Endothelial cell of umbilical vein (primary cell): Measurements from ENCODE around the gene SLC38A8.

Experiments used
- EZH2 ChIP-seq: IDR thresholded peaks from 2 replicates; pipeline ENCODE4 v1.6.1; 2012; ENCODE audit warnings: borderline replicate concordance, low read depth, mild to moderate bottlenecking, moderate library complexity, low read length, inconsistent platforms; ENCODE audit not compliant: severe bottlenecking
- POLR2A ChIP-seq: IDR thresholded peaks from 2 replicates; pipeline ENCODE4 v1.6.1; 2012; ENCODE audit warnings: low read depth, mild to moderate bottlenecking, control low read depth, low read length
- TF ChIP-seq, protein P1 (sequence below), 2 donors: IDR thresholded peaks; 1 replicate in 1 of 2; 2 replicates in 1 of 2; pipeline ENCODE4 v1.5.1; 2011; ENCODE audit warnings: low read length in 2 of 2, mild to moderate bottlenecking in 2 of 2, moderate library complexity in 2 of 2, control low read depth in 1 of 2, inconsistent platforms in 1 of 2, low read depth in 1 of 2; ENCODE audit not compliant: insufficient read depth in 1 of 2; ENCODE audit errors: extremely low read depth in 1 of 2

- TF ChIP-seq POLR2A: no peak
- TF ChIP-seq, protein P1, sequence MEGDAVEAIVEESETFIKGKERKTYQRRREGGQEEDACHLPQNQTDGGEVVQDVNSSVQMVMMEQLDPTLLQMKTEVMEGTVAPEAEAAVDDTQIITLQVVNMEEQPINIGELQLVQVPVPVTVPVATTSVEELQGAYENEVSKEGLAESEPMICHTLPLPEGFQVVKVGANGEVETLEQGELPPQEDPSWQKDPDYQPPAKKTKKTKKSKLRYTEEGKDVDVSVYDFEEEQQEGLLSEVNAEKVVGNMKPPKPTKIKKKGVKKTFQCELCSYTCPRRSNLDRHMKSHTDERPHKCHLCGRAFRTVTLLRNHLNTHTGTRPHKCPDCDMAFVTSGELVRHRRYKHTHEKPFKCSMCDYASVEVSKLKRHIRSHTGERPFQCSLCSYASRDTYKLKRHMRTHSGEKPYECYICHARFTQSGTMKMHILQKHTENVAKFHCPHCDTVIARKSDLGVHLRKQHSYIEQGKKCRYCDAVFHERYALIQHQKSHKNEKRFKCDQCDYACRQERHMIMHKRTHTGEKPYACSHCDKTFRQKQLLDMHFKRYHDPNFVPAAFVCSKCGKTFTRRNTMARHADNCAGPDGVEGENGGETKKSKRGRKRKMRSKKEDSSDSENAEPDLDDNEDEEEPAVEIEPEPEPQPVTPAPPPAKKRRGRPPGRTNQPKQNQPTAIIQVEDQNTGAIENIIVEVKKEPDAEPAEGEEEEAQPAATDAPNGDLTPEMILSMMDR (IDR thresholded peaks at IDR 0.05; ENCODE audit: extremely low read depth in 1 of 2, insufficient read depth in 1 of 2, low read depth in 1 of 2, low read length in 2 of 2): no peak
- TF ChIP-seq EZH2: no peak
These were observed 44.5 kb downstream of the SLC38A8 start for GRCh38 chr16:83998091-83998490.
